Heart left ventricle (tissue), 16 donors: ENCODE measurements around the gene C18orf54. TPM values are rescaled to one million over a fixed set of nuclear protein-coding genes. Genes with fewer than 3 reads are reported as not detected.

Experiments
- ATAC-seq, 4 donors: fragments of 200-7000 bp; cut with Tn5 transposase; one replicate each; pipeline ENCODE4 v1.9.1; 2020 to 2022; ENCODE audit warnings: moderate library complexity in 4 of 4, mild to moderate bottlenecking in 3 of 4, moderate number of reproducible peaks in 1 of 4
- DNase-seq, 5 donors: peaks; one replicate each; pipeline ENCODE4 v3.0.0-alpha.2; 2020
- H3K27ac ChIP-seq, 12 donors: fragments of 200-600 bp; sonication (generic) in 4 of 12; one replicate each; pipeline versions ENCODE4 v1.5.0 to v1.8.0; 2016 to 2022; ENCODE audit warnings: mild to moderate bottlenecking in 2 of 12
- H3K27me3 ChIP-seq, 9 donors: fragments of 200-600 bp; sonication (generic) in 2 of 9; one replicate each; pipeline versions ENCODE4 v1.5.1 to v1.8.0; 2016 to 2022; ENCODE audit warnings: mild to moderate bottlenecking in 3 of 9
- H3K36me3 ChIP-seq, 9 donors: fragments of 200-600 bp; sonication (generic) in 2 of 9; one replicate each; pipeline versions ENCODE4 v1.5.0 to v1.8.0; 2018 to 2022; ENCODE audit warnings: mild to moderate bottlenecking in 2 of 9
- H3K4me1 ChIP-seq, 12 donors: fragments of 200-600 bp; sonication (generic) in 4 of 12; one replicate each; pipeline versions ENCODE4 v1.5.0 to v1.8.0; 2016 to 2022; ENCODE audit warnings: mild to moderate bottlenecking in 3 of 12
- H3K4me3 ChIP-seq, 12 donors: fragments of 200-600 bp; sonication (generic) in 4 of 12; one replicate each; pipeline versions ENCODE4 v1.5.0 to v1.8.0; 2017 to 2022; ENCODE audit warnings: mild to moderate bottlenecking in 9 of 12, moderate library complexity in 4 of 12
- H3K9me3 ChIP-seq, 12 donors: fragments of 200-600 bp; sonication (generic) in 4 of 12; one replicate each; pipeline versions ENCODE4 v1.5.0 to v1.8.0; 2016 to 2022; ENCODE audit warnings: mild to moderate bottlenecking in 1 of 12
- POLR2A ChIP-seq, 2 donors: fragments of 450-650 bp; IDR thresholded peaks; one replicate each; pipeline ENCODE4 v1.6.1; 2017; ENCODE audit warnings: antibody characterized with exemption in 2 of 2, mild to moderate bottlenecking in 2 of 2, moderate library complexity in 2 of 2
- WGBS, 4 donors: extraction: QIAGEN DNeasy Blood & Tissue Kit in 2 of 4; methylation state at CpG; one replicate each; pipeline versions ENCODE4 v1.1.5 to v1.1.7; 2013 to 2018; 5-methylcytosine and 5-hydroxymethylcytosine counted together
- intact Hi-C, 10 donors: fragments of 100-400 bp; cut with DNase I; formaldehyde crosslinking; loops; one replicate each; pipeline versions ENCODE4 v1.11.1 to v1.14.2; 2022
- polyA plus RNA-seq, 2 donors: library from polyadenylated mRNA; stranded (reverse); fragments of 200-250 nt; gene quantifications; one replicate each; pipeline ENCODE4 v1.2.3, GENCODE V29; 2013
- total RNA-seq, 9 donors: library from RNA; depleted of rRNA in 2 of 9; stranded (reverse); fragments of >200 nt in 2 of 9; fragmentation: NEBNext Ultra II Directional in 3 of 9; extraction: Animal tissue kit (Norgen Biotek cat#: 25700) in 3 of 9; gene quantifications; one replicate each; pipeline versions ENCODE4 v1.1.0 to v1.2.4, GENCODE V29; 2016 to 2023
- TF ChIP-seq, protein P1 (sequence below), 12 donors: fragments of 200-600 bp; sonication (generic) in 4 of 12; IDR thresholded peaks; one replicate each; pipeline versions ENCODE4 v1.5.0 to v1.8.0; 2018 to 2022; ENCODE audit warnings: antibody characterized with exemption in 12 of 12, mild to moderate bottlenecking in 5 of 12
- donor health status: ischemic (EF 13 %, LVEDD 7.1; RV severe dilation, severe dysfunction).
- donor health status: healthy with polysubstance abuse.
- donor health status: DM: no; HTN: yes; CAD: no.
- donor health status: DM: no; HTN: no; CAD: no.
- donor health status: ischemic (EF 25% LVEDD 6.9; RV normal size, moderate dysfunction).
- donor health status: ischemic (EF 25% LVEDD 5.7; RV mildly dilated, moderate dysfunction).
- donor health status: healthy.
- donor health status: DM: yes; HTN: yes; CAD: no.
- donor health status: ischemic (EF 35%, LVEDD 5.7; RV mildly dilated, moderate dysfunction).
- donor health status: nonischemic (EF 11% LVEDD 7.7; RV severe dilation, severe dysfunction).
- donor health status: DM: yes; HTN: yes; CAD: no.
- donor health status: PGD.
- donor health status: ischemic (EF 29% LVEDD 5.4; RV normal size, mild dysfunction).
- donor health status: nonischemic (EF 23%, LVEDD 6.1; RV moderate dilation, normal function).

Gene C18orf54
- total and polyA plus RNA-seq, 11 donors = 0.46 to 2.4 (median 1.0) TPM

DNA sequence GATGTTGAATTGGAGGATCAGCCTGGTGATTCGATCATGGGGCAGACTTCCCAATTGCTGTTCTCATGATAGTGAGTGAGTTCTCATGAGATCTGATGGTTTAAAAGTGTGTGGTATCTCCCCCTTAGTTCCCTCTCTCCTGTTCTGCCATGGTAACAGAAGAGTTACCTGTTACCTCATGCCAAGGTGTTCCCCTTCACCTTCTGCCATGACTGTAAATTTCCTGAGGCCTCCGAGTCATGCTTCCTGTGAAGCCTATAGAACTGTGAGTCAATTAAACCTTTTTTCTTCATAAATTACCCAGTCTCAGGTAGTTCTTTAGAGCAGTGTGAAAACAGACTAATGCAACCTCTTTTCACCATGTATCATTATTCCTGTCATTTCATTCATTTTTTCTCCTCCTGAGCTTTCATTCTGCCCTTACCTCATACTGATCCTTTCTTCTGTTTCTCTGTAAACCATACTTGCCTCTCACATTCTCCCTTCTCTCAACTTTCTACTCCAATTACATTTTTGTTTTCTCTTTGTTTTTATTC, 22.0 kb upstream of the C18orf54 start:
- WGBS, 4 donors = 80 to 91% (median 88%) methylated on average over 2 of the region's 2 CpGs
- ATAC-seq = no peak

DNA sequence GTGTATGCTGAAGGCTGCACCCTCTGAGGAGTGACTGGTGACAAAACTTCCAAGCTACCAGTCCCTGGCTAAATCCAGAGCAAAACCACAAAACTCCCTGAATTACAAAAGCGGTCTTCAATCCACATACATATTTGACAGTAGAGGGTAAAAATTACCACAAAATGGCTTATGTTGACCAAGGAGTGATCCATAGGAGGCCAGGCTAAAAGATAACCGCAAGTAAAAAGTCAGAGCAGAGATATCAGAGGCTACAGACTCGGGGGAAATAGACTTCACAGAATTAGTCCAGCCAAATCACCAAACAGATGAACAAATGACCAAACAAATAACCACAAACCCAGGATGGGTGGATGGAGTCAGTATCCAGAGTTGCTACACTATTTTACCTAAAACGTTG, 19.5 kb upstream of the C18orf54 start:
- no peak overlapping the region for H3K4me3 ChIP-seq
- TF ChIP-seq, protein P1, sequence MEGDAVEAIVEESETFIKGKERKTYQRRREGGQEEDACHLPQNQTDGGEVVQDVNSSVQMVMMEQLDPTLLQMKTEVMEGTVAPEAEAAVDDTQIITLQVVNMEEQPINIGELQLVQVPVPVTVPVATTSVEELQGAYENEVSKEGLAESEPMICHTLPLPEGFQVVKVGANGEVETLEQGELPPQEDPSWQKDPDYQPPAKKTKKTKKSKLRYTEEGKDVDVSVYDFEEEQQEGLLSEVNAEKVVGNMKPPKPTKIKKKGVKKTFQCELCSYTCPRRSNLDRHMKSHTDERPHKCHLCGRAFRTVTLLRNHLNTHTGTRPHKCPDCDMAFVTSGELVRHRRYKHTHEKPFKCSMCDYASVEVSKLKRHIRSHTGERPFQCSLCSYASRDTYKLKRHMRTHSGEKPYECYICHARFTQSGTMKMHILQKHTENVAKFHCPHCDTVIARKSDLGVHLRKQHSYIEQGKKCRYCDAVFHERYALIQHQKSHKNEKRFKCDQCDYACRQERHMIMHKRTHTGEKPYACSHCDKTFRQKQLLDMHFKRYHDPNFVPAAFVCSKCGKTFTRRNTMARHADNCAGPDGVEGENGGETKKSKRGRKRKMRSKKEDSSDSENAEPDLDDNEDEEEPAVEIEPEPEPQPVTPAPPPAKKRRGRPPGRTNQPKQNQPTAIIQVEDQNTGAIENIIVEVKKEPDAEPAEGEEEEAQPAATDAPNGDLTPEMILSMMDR (IDR thresholded peaks at IDR 0.05) = no peak
- TF ChIP-seq POLR2A (IDR thresholded peaks at IDR 0.05) = no peak
- peaks cover 0 to 7% (median 0%) of the 10 kb centered on the region in 12 donors for H3K9me3 ChIP-seq
- intact Hi-C loops = no loop called here
- WGBS, 4 donors = 86 to 90% (median 88%) methylated on average over 4 of the region's 4 CpGs
- H3K36me3 ChIP-seq = no peaks in the 10 kb centered on the region
- no peak overlapping the region for H3K27ac ChIP-seq
- DNase-seq (no peak), ATAC-seq (no peak)
- no peaks in the 10 kb centered on the region for H3K27me3 ChIP-seq
- H3K4me1 ChIP-seq = no peaks in the 10 kb centered on the region

More for the DNA sequence above, 22.0 kb upstream of the C18orf54 start:
- no peaks in the 10 kb centered on the region for H3K27me3 ChIP-seq
- H3K4me1 ChIP-seq = no peaks in the 10 kb centered on the region
- H3K27ac ChIP-seq = no peak overlapping the region
- H3K9me3 ChIP-seq = peaks cover 0 to 2% (median 0%) of the 10 kb centered on the region in 12 donors
- no peak overlapping the region for H3K4me3 ChIP-seq
- intact Hi-C loops = no loop called here
- TF ChIP-seq, protein P1 (IDR thresholded peaks at IDR 0.05) = no peak
- TF ChIP-seq POLR2A (IDR thresholded peaks at IDR 0.05) = no peak
- DNase-seq = no peak
- no peaks in the 10 kb centered on the region for H3K36me3 ChIP-seq

DNA sequence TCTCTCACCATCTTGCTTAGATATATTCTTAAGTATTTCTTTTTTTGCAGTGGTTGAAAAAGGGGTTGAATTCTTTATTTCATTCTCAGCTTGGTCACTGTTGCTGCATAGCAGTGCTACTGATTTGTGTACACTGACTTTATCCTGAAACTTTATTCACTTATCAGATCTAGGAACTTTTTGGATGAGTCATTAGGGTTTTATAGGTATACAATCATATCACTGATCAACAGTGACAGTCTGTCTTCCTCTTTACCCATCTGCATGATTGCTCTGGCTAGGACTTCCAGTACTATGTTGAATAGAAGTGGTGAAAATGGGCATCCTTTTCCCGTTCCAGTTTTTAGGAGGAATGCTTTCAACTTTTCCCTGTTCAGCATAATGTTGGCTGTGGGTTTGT, 6.5 kb upstream of the C18orf54 start:
- intact Hi-C loops = loop anchor here in 5 of 10 donors (10.0 kb wide), 1 partner anchor 126 kb away; the partner anchor contains the start of gene MBD2 (in 5 of the 5)
- ATAC-seq = no peak

DNA sequence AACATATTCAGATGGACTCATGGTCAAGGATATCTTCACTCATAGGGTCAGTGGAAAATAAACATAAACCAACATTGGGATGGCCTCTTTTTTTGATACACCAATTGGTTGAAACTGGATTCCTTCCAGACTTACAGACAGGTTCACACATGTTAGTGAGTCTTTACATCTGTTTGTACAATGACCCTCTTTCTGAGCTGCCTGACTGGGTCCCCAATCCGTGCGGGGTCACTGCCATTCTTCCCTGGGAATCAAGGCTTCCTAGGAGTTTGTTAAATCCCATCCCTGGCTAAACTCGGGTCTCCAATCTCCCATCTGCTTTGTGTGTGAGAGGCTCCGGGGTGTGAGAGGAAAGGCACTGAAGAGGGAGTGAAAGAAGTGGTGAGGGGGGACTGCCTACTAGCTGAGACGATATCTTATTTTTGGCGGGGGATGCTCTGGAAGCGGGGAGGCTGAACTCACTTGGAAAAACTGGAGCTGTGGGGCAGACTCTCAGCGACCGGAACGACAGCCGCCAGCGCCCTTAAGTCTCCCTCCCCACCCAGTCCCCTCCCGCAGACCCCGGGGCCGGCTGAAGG, 535 bp upstream of the C18orf54 start:
- TF ChIP-seq, protein P1 (IDR thresholded peaks at IDR 0.05) = no peak
- no peak for TF ChIP-seq POLR2A (IDR thresholded peaks at IDR 0.05)
- Histone ChIP-seq H3K9me3 (peaks cover 0 to 3% (median 0%) of the 10 kb centered on the region in 12 donors), H3K4me1 (peaks cover 0 to 15% (median 7%) of the 10 kb centered on the region in 12 donors), H3K4me3 (peak overlapping the region; percentile 43 to 88 (median 76)), H3K36me3 (no peaks in the 10 kb centered on the region), H3K27ac (peak overlapping the region in 11 of 12 donors; percentile 13 to 73 (median 56)), H3K27me3 (peaks cover 0 to 3% (median 0%) of the 10 kb centered on the region in 9 donors)
- intact Hi-C loops = loop anchor here in 5 of 10 donors (5.0 to 10.0 kb wide), 2 partner anchors 85 to 132 kb away; partner anchors contain the start of gene MBD2 (in 5 of the 5)
- peak in 3 of 4 donors; percentile 28 to 76 (median 72) for ATAC-seq
- peak in 1 of 5 donors; percentile 12 for DNase-seq
- 2 to 9% (median 2%) methylated on average over 7 to 15 of the region's 15 CpGs for WGBS, 4 donors

More for the DNA sequence above, 6.5 kb upstream of the C18orf54 start:
- Histone ChIP-seq H3K27ac (no peak overlapping the region), H3K9me3 (peaks cover 0 to 5% (median 0%) of the 10 kb centered on the region in 12 donors), H3K27me3 (peaks cover 0 to 6% (median 0%) of the 10 kb centered on the region in 9 donors), H3K36me3 (no peaks in the 10 kb centered on the region), H3K4me1 (no peaks in the 10 kb centered on the region), H3K4me3 (no peak overlapping the region)
- no peak for DNase-seq
- WGBS, 4 donors = 79 to 92% (median 87%) methylated on average over 1 of the region's 1 CpG
- TF ChIP-seq POLR2A (IDR thresholded peaks at IDR 0.05) = no peak
- TF ChIP-seq, protein P1 (IDR thresholded peaks at IDR 0.05) = no peak
